ENCODE measurements around the gene RAB39B.

- TF ChIP-seq, protein P1, sequence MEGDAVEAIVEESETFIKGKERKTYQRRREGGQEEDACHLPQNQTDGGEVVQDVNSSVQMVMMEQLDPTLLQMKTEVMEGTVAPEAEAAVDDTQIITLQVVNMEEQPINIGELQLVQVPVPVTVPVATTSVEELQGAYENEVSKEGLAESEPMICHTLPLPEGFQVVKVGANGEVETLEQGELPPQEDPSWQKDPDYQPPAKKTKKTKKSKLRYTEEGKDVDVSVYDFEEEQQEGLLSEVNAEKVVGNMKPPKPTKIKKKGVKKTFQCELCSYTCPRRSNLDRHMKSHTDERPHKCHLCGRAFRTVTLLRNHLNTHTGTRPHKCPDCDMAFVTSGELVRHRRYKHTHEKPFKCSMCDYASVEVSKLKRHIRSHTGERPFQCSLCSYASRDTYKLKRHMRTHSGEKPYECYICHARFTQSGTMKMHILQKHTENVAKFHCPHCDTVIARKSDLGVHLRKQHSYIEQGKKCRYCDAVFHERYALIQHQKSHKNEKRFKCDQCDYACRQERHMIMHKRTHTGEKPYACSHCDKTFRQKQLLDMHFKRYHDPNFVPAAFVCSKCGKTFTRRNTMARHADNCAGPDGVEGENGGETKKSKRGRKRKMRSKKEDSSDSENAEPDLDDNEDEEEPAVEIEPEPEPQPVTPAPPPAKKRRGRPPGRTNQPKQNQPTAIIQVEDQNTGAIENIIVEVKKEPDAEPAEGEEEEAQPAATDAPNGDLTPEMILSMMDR (IDR thresholded peaks at IDR 0.05 in 4 of 5, conservative IDR thresholded peaks at IDR 0.05 in 1 of 5), result no peak
- no peak for TF ChIP-seq POLR2A (IDR thresholded peaks at IDR 0.05)
These were observed 26.6 kb downstream of the RAB39B start for GRCh38 chrX:155237719-155238118.

Data from gastrocnemius medialis (tissue), 4 donors.